Astrocyte (in vitro differentiated cells and primary cell): ENCODE results near the gene IRAK1. TPM values are rescaled to one million over a fixed set of nuclear protein-coding genes. Genes with fewer than 3 reads are reported as not detected.

ENCODE experiments used
- DNase-seq: peaks from one replicate; pipeline ENCODE4 v3.0.0-alpha.2; 2010; ENCODE audit warnings: low read depth
- FAIRE-seq: peaks from 2 replicates; lab custom pipeline; 2011; peaks lifted over from hg19 to GRCh38; lab: Jason Lieb, UNC
- H2AFZ ChIP-seq: 2 replicates; pipeline ENCODE4 v1.6.0; 2012; ENCODE audit warnings: low read depth, low read length, inconsistent platforms
- H3K27ac ChIP-seq: 2 replicates; pipeline ENCODE4 v1.5.1; 2011; ENCODE audit warnings: low read depth, low read length, inconsistent platforms
- H3K27me3 ChIP-seq: 2 replicates; pipeline ENCODE4 v1.6.0; 2011; ENCODE audit warnings: low read length, inconsistent platforms; ENCODE audit not compliant: insufficient read depth
- H3K36me3 ChIP-seq: 2 replicates; pipeline ENCODE4 v1.5.1; 2011; ENCODE audit warnings: low read length, inconsistent platforms; ENCODE audit not compliant: insufficient read depth
- H3K4me1 ChIP-seq: 2 replicates; pipeline ENCODE4 v1.5.1; 2011; ENCODE audit warnings: low read length, inconsistent platforms; ENCODE audit not compliant: insufficient read depth
- H3K4me2 ChIP-seq: 2 replicates; pipeline ENCODE4 v1.6.0; 2012; ENCODE audit warnings: low read length, inconsistent platforms
- H3K4me3 ChIP-seq: 2 replicates; pipeline ENCODE4 v1.5.1; 2011; ENCODE audit warnings: low read depth, mild to moderate bottlenecking, low read length, inconsistent platforms; ENCODE audit not compliant: insufficient read depth
- H3K79me2 ChIP-seq: 2 replicates; pipeline ENCODE4 v1.6.0; 2012; ENCODE audit warnings: mild to moderate bottlenecking, low read length, inconsistent platforms; ENCODE audit not compliant: insufficient read depth
- H3K9ac ChIP-seq: 2 replicates; pipeline ENCODE4 v1.6.0; 2012; ENCODE audit warnings: mild to moderate bottlenecking, low read length, inconsistent platforms
- H3K9me3 ChIP-seq: 2 replicates; pipeline ENCODE4 v1.5.1; 2012; ENCODE audit warnings: low read depth, mild to moderate bottlenecking, low read length, inconsistent platforms; ENCODE audit not compliant: insufficient read depth
- H4K20me1 ChIP-seq: 2 replicates; pipeline ENCODE4 v1.6.0; 2012; ENCODE audit warnings: low read length, inconsistent platforms; ENCODE audit not compliant: insufficient read depth
- H3K27ac Mint-ChIP-seq: one replicate; pipeline ENCODE4 v1.8.0; 2021; ENCODE audit warnings: mild to moderate bottlenecking, mixed read lengths; ENCODE audit not compliant: unreplicated experiment
- H3K27me3 Mint-ChIP-seq: one replicate; pipeline ENCODE4 v1.8.0; 2021; ENCODE audit warnings: low read depth, mixed read lengths; ENCODE audit not compliant: unreplicated experiment
- H3K36me3 Mint-ChIP-seq: one replicate; pipeline ENCODE4 v1.8.0; 2021; ENCODE audit warnings: low read depth, mixed read lengths; ENCODE audit not compliant: unreplicated experiment
- H3K4me1 Mint-ChIP-seq: one replicate; pipeline ENCODE4 v1.8.0; 2021; ENCODE audit warnings: low read depth, mixed read lengths; ENCODE audit not compliant: unreplicated experiment
- H3K4me3 Mint-ChIP-seq: one replicate; pipeline ENCODE4 v1.8.0; 2021; ENCODE audit warnings: mild to moderate bottlenecking, moderate library complexity, mixed read lengths; ENCODE audit not compliant: unreplicated experiment
- H3K9me3 Mint-ChIP-seq: one replicate; pipeline ENCODE4 v1.8.0; 2021; ENCODE audit warnings: mild to moderate bottlenecking, mixed read lengths; ENCODE audit not compliant: unreplicated experiment
- CTCF ChIP-seq: IDR thresholded peaks from 2 replicates; pipeline ENCODE4 v1.5.1; 2011; ENCODE audit warnings: low read depth, mild to moderate bottlenecking, inconsistent platforms, low read length, moderate library complexity; ENCODE audit not compliant: insufficient read depth
- EZH2 ChIP-seq: IDR thresholded peaks from 2 replicates; pipeline ENCODE4 v1.6.1; 2012; ENCODE audit warnings: mild to moderate bottlenecking, low read length, inconsistent platforms; ENCODE audit not compliant: insufficient read depth
- total RNA-seq: library from RNA; stranded (reverse); gene quantifications from 2 replicates; pipeline ENCODE4 v1.2.1, GENCODE V29; 2021

Gene IRAK1
- total RNA-seq, 1 donor from 2014 or later = 69.6 TPM

GRCh38 chrX:154029439-154029838, 9.7 kb upstream of the IRAK1 start:
- H3K4me1 Mint-ChIP-seq = peaks cover 16% of the 10 kb centered on the region
- H3K9me3 Mint-ChIP-seq = no peaks in the 10 kb centered on the region

GRCh38 chrX:154028502-154029184, 8.9 kb upstream of the IRAK1 start:
- Mint-ChIP-seq H3K9me3 (no peaks in the 10 kb centered on the region), H3K4me3 (no peak overlapping the region), H3K27me3 (no peaks in the 10 kb centered on the region), H3K4me1 (peaks cover 12% of the 10 kb centered on the region), H3K27ac (no peak overlapping the region), H3K36me3 (peaks cover 3% of the 10 kb centered on the region)
- peaks cover 3% of the 10 kb centered on the region for H3K36me3 ChIP-seq
- no peaks in the 10 kb centered on the region for H3K9me3 ChIP-seq
- no peaks in the 10 kb centered on the region for H3K4me1 ChIP-seq
- no peak overlapping the region for H2AFZ ChIP-seq
- H3K27me3 ChIP-seq = no peaks in the 10 kb centered on the region
- TF ChIP-seq EZH2 (no peak), CTCF (no peak)
- no peak for FAIRE-seq
- peaks cover 8% of the 10 kb centered on the region for H3K79me2 ChIP-seq
- no peak overlapping the region for H3K4me2 ChIP-seq
- H3K9ac ChIP-seq = no peak overlapping the region
- H4K20me1 ChIP-seq = peaks cover 15% of the 10 kb centered on the region
- no peak for DNase-seq
- H3K4me3 ChIP-seq = no peak overlapping the region
- H3K27ac ChIP-seq = no peak overlapping the region

More at GRCh38 chrX:154029439-154029838, 9.7 kb upstream of the IRAK1 start:
- H4K20me1 ChIP-seq = peaks cover 19% of the 10 kb centered on the region
- H3K36me3 ChIP-seq = peaks cover 3% of the 10 kb centered on the region
- no peaks in the 10 kb centered on the region for H3K27me3 Mint-ChIP-seq
- no peak overlapping the region for H3K27ac ChIP-seq
- H3K4me3 ChIP-seq = no peak overlapping the region
- no peak for FAIRE-seq
- H3K36me3 Mint-ChIP-seq = peaks cover 3% of the 10 kb centered on the region
- no peak overlapping the region for H3K27ac Mint-ChIP-seq
- no peak overlapping the region for H3K9ac ChIP-seq
- no peak for TF ChIP-seq EZH2
- TF ChIP-seq CTCF = no peak
- no peak for DNase-seq
- H3K4me1 ChIP-seq = no peaks in the 10 kb centered on the region
- H2AFZ ChIP-seq = no peak overlapping the region
- no peaks in the 10 kb centered on the region for H3K27me3 ChIP-seq
- H3K79me2 ChIP-seq = peaks cover 14% of the 10 kb centered on the region
- H3K9me3 ChIP-seq = no peaks in the 10 kb centered on the region
- no peak overlapping the region for H3K4me2 ChIP-seq
- no peak overlapping the region for H3K4me3 Mint-ChIP-seq

- H4K20me1 ChIP-seq = peaks cover 9% of the 10 kb centered on the region
- no peaks in the 10 kb centered on the region for H3K27me3 Mint-ChIP-seq
- peaks cover 3% of the 10 kb centered on the region for H3K36me3 Mint-ChIP-seq
- peaks cover 11% of the 10 kb centered on the region for H3K4me1 Mint-ChIP-seq
- FAIRE-seq = peak; percentile 97
- no peak overlapping the region for H3K27ac ChIP-seq
- no peak overlapping the region for H3K27ac Mint-ChIP-seq
- no peak overlapping the region for H3K4me3 Mint-ChIP-seq
- H3K4me3 ChIP-seq = no peak overlapping the region
- DNase-seq = no peak
- no peak overlapping the region for H2AFZ ChIP-seq
- no peak overlapping the region for H3K4me2 ChIP-seq
- no peaks in the 10 kb centered on the region for H3K9me3 Mint-ChIP-seq
- H3K4me1 ChIP-seq = no peaks in the 10 kb centered on the region
- no peak for TF ChIP-seq EZH2
- no peak for TF ChIP-seq CTCF
- H3K36me3 ChIP-seq = peaks cover 3% of the 10 kb centered on the region
- H3K9me3 ChIP-seq = no peaks in the 10 kb centered on the region
- no peaks in the 10 kb centered on the region for H3K27me3 ChIP-seq
- peaks cover 4% of the 10 kb centered on the region for H3K79me2 ChIP-seq
- H3K9ac ChIP-seq = no peak overlapping the region
Observed at GRCh38 chrX:154027986-154028385, 8.3 kb upstream of the IRAK1 start.
